Neural progenitor cell (in vitro differentiated cells): ENCODE data around the gene NSD1.

ENCODE experiments used
- CTCF ChIP-seq: fragments of 200-600 bp; sonication (generic); IDR thresholded peaks from 2 replicates; pipeline ENCODE4 v1.5.1; 2017; ENCODE audit warnings: antibody characterized with exemption, mild to moderate bottlenecking
- EZH2 ChIP-seq: fragments of 200-600 bp; sonication (generic); IDR thresholded peaks from 2 replicates; pipeline ENCODE4 v1.6.1; 2017; ENCODE audit warnings: antibody characterized with exemption, mild to moderate bottlenecking, moderate library complexity
- EZH2phosphoT487 ChIP-seq: fragments of 200-600 bp; sonication (generic); IDR thresholded peaks from 2 replicates; pipeline ENCODE4 v1.6.1; 2017; ENCODE audit warnings: antibody characterized with exemption

DNA sequence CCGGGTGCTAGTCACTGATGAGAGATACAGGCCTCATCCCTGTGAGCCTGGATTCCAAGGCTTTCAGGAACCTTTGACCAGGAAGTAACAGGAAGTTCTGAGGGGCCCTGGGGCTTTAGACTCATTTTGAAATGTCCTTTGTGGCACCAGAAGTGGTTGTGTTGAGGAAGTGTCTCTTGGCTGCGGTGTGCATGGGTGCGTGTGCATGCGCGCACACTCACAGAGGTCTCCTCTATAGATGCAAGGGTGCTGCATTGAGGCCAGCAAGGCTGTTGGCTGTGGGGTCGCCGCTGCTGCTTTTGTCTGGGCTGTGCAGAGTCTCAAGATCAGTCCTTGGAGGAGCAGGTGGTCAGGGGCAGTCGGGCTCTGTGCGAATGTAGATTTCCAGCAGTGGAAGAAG is 162.4 kb downstream of the NSD1 start:
- no peak for TF ChIP-seq CTCF
- no peak for TF ChIP-seq EZH2
- no peak for TF ChIP-seq EZH2phosphoT487
